GM10847 (cell line): ENCODE data around the gene OVOL3.

Source experiments
- POLR2A ChIP-seq: IDR thresholded peaks from 2 replicates; pipeline ENCODE4 v1.6.1; 2011; ENCODE audit not compliant: insufficient read length; ENCODE audit errors: extremely low read depth

Gene OVOL3

DNA sequence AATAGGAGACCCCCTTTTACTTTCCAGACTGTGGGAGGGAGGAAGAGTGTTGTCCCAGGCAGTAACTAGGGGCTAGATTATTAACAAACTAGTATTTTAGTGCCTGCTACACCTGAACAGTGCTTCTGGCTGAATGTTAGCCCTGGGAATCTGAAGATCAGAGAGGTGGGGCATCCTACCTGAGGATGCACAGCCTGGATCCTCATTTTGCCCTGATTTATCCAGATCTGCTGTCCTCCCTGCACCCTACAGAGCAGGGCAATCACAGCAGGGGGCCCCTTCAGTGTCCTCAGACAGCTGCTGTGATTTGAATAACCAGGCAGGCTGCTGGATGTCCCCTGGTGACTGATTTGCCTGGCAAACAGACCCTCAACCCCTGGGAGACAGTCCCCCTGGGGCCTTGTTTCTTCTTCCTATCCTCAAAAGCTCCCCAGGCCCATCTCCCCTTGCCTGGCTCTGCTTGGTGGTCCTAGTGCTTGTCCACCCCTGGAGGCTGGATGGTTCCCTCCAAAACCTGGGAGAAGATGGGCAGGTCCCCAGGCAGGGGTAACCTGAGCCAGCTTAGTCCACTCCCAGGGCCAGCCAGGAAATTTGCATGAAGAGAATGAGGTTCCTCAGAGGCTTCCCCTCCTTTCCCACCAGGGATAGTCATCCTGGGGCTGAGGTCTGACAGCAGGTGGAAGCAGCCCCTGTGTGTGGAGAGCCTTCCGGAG is at the start of gene OVOL3:
OVOL3 (plus strand) TSS at position 657 of the 713 bp plus-strand sequence. CDS start 60 bp downstream, outside the sequence.
- no peak for TF ChIP-seq POLR2A

GRCh38 chr19:36061367-36061766 is 49.6 kb upstream of the OVOL3 start:
- TF ChIP-seq POLR2A = no peak

DNA sequence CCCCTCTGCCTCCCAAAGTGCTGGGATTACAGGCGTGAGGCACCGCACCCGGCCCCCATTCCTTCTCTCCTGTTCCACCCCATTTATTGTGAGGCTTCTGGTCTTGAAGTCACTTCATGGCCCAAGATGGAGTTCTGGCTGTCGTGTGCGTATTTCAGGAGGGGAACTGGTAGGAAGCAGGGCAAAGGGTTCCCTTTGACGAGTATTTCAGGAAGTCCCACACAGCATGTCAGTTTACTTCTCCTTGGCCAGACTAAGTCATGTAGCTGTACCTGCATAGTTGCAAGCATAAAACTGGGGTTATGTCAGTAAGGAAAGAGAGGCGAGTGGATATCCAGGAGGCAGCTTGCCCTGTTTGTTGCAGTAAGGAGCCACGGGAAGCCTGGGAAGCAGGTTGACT is 46.1 kb upstream of the OVOL3 start:
- no peak for TF ChIP-seq POLR2A

DNA sequence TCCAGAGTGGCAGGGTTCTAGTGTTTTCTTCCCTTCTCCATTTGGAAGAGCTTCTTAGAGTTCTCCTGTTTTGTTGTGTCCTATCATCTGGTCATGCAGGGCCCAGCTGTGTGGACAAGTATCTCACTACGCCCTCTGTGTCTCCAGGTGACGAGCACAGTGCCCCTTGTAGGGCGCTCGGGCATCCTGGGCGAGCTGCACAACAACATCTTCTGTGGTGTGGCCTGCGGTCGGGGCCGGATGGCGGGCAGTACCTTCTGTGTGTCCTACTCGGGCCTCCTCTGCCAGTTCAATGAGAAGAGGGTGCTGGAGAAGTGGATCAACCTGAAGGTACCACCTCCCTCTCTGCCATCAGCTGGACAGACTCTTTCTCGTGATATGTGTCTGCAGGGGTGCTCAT is 43.3 kb upstream of the OVOL3 start:
- TF ChIP-seq POLR2A = no peak

GRCh38 chr19:36072081-36072480 is 38.9 kb upstream of the OVOL3 start:
- no peak for TF ChIP-seq POLR2A

DNA sequence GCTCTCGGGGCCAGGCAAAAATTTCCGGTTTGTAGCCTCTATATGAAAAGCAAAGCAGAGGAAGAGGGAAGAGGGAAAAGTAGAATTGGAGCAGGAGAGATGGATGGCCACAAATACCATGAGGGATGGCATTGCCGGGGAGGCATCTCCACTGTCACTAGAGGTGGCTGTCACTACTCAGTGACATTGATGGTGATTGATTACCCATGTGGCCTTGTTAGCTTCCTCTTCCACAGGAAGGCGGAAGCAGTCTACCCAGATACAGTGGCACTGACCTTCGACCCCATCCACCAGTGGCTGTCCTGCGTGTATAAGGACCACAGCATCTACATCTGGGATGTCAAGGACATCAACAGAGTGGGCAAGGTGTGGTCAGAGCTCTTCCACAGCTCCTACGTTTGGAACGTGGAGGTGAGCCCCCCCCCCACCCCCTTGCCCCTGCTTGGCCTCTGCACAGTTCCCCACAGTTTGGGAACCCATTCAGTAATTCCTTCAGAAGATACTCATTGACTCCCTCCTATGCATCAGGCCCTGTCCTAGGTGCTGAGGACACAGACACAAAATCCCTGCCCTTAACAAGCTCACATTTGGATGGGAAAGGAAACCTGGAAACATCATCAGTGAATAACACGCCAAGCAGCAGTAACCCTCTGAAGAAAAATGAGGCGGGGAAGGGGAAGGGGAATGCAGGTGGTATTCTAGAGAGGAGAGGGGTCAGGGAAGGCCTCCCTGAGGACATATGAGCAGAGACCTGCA is 37.6 kb upstream of the OVOL3 start:
- no peak for TF ChIP-seq POLR2A

DNA sequence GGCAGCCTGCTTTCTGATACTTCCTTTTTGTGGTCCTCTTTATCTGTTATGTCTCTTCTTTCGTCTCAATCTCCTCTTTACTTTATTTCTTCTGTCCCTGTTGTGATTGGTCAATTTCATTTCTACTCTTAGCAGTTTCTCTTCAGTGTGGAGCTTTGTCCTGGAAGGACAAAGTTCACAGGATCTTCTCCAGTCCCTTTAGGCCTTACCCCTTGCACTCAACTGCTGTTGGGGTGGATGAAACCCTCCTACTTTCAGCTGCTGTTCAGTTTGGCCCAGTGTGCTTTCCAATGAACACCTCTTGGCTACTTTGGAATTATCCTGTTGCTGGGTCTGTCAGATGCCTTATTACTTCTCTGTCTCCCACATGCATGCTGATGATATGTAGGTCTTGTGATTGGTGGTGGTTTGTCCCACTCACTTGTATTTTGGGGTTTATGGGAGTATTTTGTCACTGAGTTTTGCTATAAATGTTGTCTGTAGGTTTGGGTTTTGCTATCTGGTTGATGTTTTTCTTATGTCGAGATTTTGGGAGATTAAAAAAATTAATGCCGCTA is 31.5 kb upstream of the OVOL3 start:
- TF ChIP-seq POLR2A = no peak

- TF ChIP-seq POLR2A = no peak
Observed at GRCh38 chr19:36081385-36081784, 29.6 kb upstream of the OVOL3 start.

DNA sequence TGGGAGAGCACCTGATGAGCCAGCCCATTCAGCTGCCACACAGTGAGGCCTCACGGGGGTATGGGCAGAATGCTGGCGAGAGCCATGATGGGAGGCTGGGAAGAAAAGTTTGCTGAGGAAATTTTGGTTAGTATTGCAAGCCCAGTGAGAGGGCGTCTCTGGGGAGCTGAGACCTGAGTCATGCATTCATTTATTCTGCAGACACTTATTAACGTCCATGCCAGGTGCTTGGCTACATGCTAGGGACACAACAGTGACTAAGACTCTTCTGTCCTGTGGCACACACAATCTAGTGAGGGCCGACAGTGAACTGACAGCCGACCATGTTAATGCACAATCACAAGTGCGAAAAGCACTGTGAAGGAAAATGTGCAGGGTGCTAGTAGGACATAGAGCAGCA is 29.0 kb upstream of the OVOL3 start:
- no peak for TF ChIP-seq POLR2A

GRCh38 chr19:36082916-36083315 is 28.0 kb upstream of the OVOL3 start:
- no peak for TF ChIP-seq POLR2A

DNA sequence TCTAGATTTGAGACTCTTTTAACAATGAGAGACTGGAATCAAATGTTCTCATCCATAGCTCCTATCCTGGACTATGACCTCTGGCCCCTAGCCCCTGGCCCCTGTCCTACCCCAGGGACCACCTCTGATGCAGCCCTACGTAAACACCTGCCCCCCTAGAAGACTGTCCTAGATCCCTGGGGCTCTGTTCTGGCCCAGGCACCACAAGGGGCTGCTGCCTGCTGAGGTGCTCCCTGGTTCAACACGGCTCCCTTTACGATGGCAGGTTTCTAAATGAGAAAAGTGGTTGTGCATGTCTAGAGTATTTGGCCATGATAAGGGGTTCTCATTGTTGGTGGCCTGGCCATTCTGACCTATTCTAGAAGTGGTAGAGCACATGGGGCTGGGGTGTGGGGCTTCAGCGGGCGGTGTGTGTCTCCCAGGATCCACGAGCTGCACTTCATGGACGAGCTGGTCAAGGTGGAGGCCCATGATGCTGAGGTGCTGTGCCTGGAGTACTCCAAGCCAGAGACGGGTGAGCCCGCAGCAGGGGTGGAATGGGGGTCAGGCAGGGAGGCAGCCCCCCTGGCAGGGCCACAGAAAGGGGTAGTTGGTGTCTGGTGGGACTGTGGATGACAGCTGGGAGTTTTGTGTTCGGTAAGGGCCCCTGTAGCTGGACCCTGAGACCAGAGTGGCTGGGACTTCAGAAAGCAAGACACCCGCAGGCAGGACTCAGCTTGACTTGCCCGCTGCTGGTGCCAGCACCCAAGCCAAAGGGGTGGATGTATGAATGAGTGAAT is 26.5 kb upstream of the OVOL3 start:
- no peak for TF ChIP-seq POLR2A

- no peak for TF ChIP-seq POLR2A
Observed at GRCh38 chr19:36086326-36086725, 24.6 kb upstream of the OVOL3 start.

DNA sequence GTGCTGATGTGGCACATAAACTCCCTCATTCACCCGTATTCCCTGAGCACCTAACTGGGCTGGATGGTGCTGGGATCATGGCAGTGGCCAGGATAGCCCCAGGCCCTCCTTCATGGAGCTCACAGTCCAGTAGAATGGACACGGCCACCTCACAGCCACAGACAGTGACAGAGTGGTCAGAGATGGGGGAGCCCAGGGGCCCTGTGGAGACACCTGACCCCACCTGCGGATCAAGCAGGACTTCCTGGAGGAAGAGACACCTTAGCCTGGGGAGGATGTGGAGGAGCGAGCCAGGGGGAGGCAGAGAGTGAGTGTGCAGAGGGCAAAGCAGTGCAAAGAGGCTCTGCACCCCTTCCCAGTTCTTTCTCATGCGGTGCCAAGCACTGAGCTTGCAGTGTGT is 21.1 kb upstream of the OVOL3 start:
- TF ChIP-seq POLR2A = no peak

- TF ChIP-seq POLR2A = no peak
Observed at GRCh38 chr19:36090910-36091695, 19.8 kb upstream of the OVOL3 start.

GRCh38 chr19:36092566-36092965 is 18.4 kb upstream of the OVOL3 start:
- TF ChIP-seq POLR2A = no peak
